ENCODE measurements around the gene PLK3. TPM values are rescaled to one million over a fixed set of nuclear protein-coding genes. Genes with fewer than 3 reads are reported as not detected.

The PLK3 gene
- total and polyA plus RNA-seq, 2 of the 4 experiments (the other 2 are of a cell fraction): 15.8 to 51.6 TPM

GRCh38 chr1:44792736-44793502 is 7.3 kb upstream of the PLK3 start:
- H2BK5ac ChIP-seq (ENCODE audit: low read depth, low read length, poor library complexity, severe bottlenecking): no peak overlapping the region
- H4K5ac ChIP-seq (ENCODE audit: low read depth, low read length): no peak overlapping the region
- POLR2A ChIA-PET (ENCODE audit: unreplicated experiment): no interaction called here
- dilution Hi-C loops (cut with HindIII; ENCODE audit: low sequenced_read_pairs, unreplicated experiment) (no loop called here), intact Hi-C loops (cut with micrococcal nuclease) (loop anchor here (2.0 to 5.0 kb wide), 2 partner anchors 194 to 219 kb away; partner anchors contain the start of genes EIF2B3, HECTD3 and UROD), in situ Hi-C loops (cut with MboI; ENCODE audit: low sequenced_read_pairs) (no loop called here)
- H3K4ac ChIP-seq (ENCODE audit: low read depth, low read length): no peak overlapping the region
- no peak for DNase-seq
- H3K4me2 ChIP-seq (ENCODE audit: low read depth, low read length): no peak overlapping the region
- H3K36me3 ChIP-seq (ENCODE audit: control insufficient read depth, insufficient read depth, low read length): no peaks in the 10 kb centered on the region
- no peak overlapping the region for H3K56ac ChIP-seq (ENCODE audit: extremely low read depth, insufficient read depth, low read length)
- H3K4me3 ChIP-seq (ENCODE audit: insufficient read depth, low read depth, low read length): no peak overlapping the region
- no peak for ATAC-seq (ENCODE audit: low read depth)
- H3K27ac ChIP-seq (ENCODE audit: insufficient read depth, low read length): no peak overlapping the region
- no peaks in the 10 kb centered on the region for H3K9me3 ChIP-seq (ENCODE audit: control insufficient read depth, insufficient read depth, low read length)
- H2BK20ac ChIP-seq (ENCODE audit: low read depth, low read length): no peak overlapping the region
- no peak overlapping the region for H3K14ac ChIP-seq (replicated peaks; ENCODE audit: low read depth, low read length)
- H3K9me1 ChIP-seq (ENCODE audit: insufficient read depth, low read length): no peaks in the 10 kb centered on the region
- WGBS, 2 experiments (ENCODE audit: extremely low coverage in 2 of 2, insufficient read length in 1 of 2): no CpG with 5 or more reads among the region's 9 CpGs
- H2AK5ac ChIP-seq (ENCODE audit: low read depth, low read length): no peak overlapping the region
- CTCF ChIA-PET: interaction anchor here (0.7 to 2.0 kb wide), 8 partner anchors 12 to 222 kb away, joined by 3 to 7 read pairs (median 4); partner anchors contain the start of genes HECTD3 and UROD
- no peak overlapping the region for H2BK120ac ChIP-seq (ENCODE audit: low read depth, low read length)
- H3K9ac ChIP-seq (ENCODE audit: low read depth, low read length): no peak overlapping the region
- peak overlapping the region; percentile 5 for H2AFZ ChIP-seq (replicated peaks; ENCODE audit: low read length, poor library complexity)
- H4K8ac ChIP-seq (ENCODE audit: low read depth in 2 of 2, low read length in 2 of 2): no peak overlapping the region
- H3K79me1 ChIP-seq (ENCODE audit: low read depth in 1 of 2, low read length in 2 of 2): no peaks in the 10 kb centered on the region
- H2BK15ac ChIP-seq (ENCODE audit: low read depth, low read length): no peak overlapping the region
- H3K4me1 ChIP-seq (ENCODE audit: control insufficient read depth, insufficient read depth, low read length): no peaks in the 10 kb centered on the region
- H4K20me1 ChIP-seq (ENCODE audit: insufficient read depth, low read length): no peaks in the 10 kb centered on the region
- no TSS peak for BruUV-seq (replicated peaks)
- H3K27me3 ChIP-seq (ENCODE audit: control insufficient read depth, insufficient read depth, low read length): peaks cover 2% of the 10 kb centered on the region; the same call in 1 of the 2 replicates
- H4K91ac ChIP-seq (ENCODE audit: insufficient read depth, low read depth, low read length): no peak overlapping the region
- H3K23ac ChIP-seq (ENCODE audit: low read depth, low read length): no peak overlapping the region
- peak overlapping the region; percentile 13 for H2AK9ac ChIP-seq (replicated peaks; ENCODE audit: low read depth, low read length, poor library complexity)
- no peak overlapping the region for H3K18ac ChIP-seq (ENCODE audit: low read depth, low read length)
- no peak for TF ChIP-seq MXI1 (IDR thresholded peaks at IDR 0.05; ENCODE audit: borderline replicate concordance, low read depth, low read length)
- TF ChIP-seq CEBPB (IDR thresholded peaks at IDR 0.05; ENCODE audit: low read depth, low read length): no peak
- TF ChIP-seq RAD21 (IDR thresholded peaks at IDR 0.05; ENCODE audit: low read length): no peak
- no peak for TF ChIP-seq USF2 (IDR thresholded peaks at IDR 0.05; ENCODE audit: low read depth, low read length)
- TF ChIP-seq SMC3 (IDR thresholded peaks at IDR 0.05; ENCODE audit: low read depth, low read length): no peak
- TF ChIP-seq MAZ (IDR thresholded peaks at IDR 0.05; ENCODE audit: borderline replicate concordance, low read depth, low read length): no peak
- TF ChIP-seq CTCF (conservative IDR thresholded peaks at IDR 0.05; ENCODE audit: low read depth, low read length): no peak
- TF ChIP-seq CHD1 (IDR thresholded peaks at IDR 0.05; ENCODE audit: low read depth, low read length): no peak
- TF ChIP-seq ELK1 (IDR thresholded peaks at IDR 0.05; ENCODE audit: borderline replicate concordance, low read depth, low read length): no peak
- no peak for TF ChIP-seq POLR2A (IDR thresholded peaks at IDR 0.05; ENCODE audit: low read depth, low read length)
- TF ChIP-seq NFE2L2 (IDR thresholded peaks at IDR 0.05; ENCODE audit: low read depth, low read length): no peak
- TF ChIP-seq RCOR1 (IDR thresholded peaks at IDR 0.05; ENCODE audit: insufficient replicate concordance, low read length): no peak
- no peak for TF ChIP-seq FOS (IDR thresholded peaks at IDR 0.05; ENCODE audit: low read depth, low read length)
- TF ChIP-seq MAFK (IDR thresholded peaks at IDR 0.05; ENCODE audit: low read depth, low read length): no peak
- no peak for TF ChIP-seq BHLHE40 (IDR thresholded peaks at IDR 0.05; ENCODE audit: low read depth, low read length)
